NCI-H2081 (cell line): ENCODE results near the gene NPEPPS.

Experiments
- DNase-seq, 2 experiments: peaks; one replicate each; lab custom pipeline; 2025; lab: John Stamatoyannopoulos, UW

NPEPPS gene

GRCh38 chr17:47628014-47628566 lies 97.2 kb downstream of the NPEPPS start:
- DNase-seq: no peak

GRCh38 chr17:47629826-47630225 lies 98.9 kb downstream of the NPEPPS start:
- no peak for DNase-seq

GRCh38 chr17:47630614-47631013 lies 99.7 kb downstream of the NPEPPS start:
- DNase-seq: no peak

GRCh38 chr17:47632991-47633390 lies 102.1 kb downstream of the NPEPPS start:
- no peak for DNase-seq

GRCh38 chr17:47633996-47634395 lies 103.1 kb downstream of the NPEPPS start:
- no peak for DNase-seq

- no peak for DNase-seq
Observed at GRCh38 chr17:47634870-47635269, 104.0 kb downstream of the NPEPPS start.

GRCh38 chr17:47635734-47636133 lies 104.8 kb downstream of the NPEPPS start:
- DNase-seq: no peak

GRCh38 chr17:47636273-47637030 lies 105.5 kb downstream of the NPEPPS start:
- no peak for DNase-seq

GRCh38 chr17:47638903-47639302 lies 108.0 kb downstream of the NPEPPS start:
- DNase-seq: no peak

- no peak for DNase-seq
Observed at GRCh38 chr17:47640076-47640475, 109.2 kb downstream of the NPEPPS start.

- DNase-seq: no peak
Observed at GRCh38 chr17:47641202-47641601, 110.3 kb downstream of the NPEPPS start.

- no peak for DNase-seq
Observed at GRCh38 chr17:47643116-47643515, 112.2 kb downstream of the NPEPPS start.

GRCh38 chr17:47644324-47644723 lies 113.4 kb downstream of the NPEPPS start:
- DNase-seq: no peak

GRCh38 chr17:47649153-47649971 lies 118.5 kb downstream of the NPEPPS start, which contains the start of gene KPNB1:
KPNB1 (plus strand) TSS chr17:47649919; CDS start chr17:47650245, 326 bp downstream.
- peak; percentile 100 for DNase-seq

- no peak for DNase-seq
Observed at GRCh38 chr17:47649972-47650524, 119.1 kb downstream of the NPEPPS start.

GRCh38 chr17:47650525-47651522 lies 119.9 kb downstream of the NPEPPS start:
- DNase-seq: peak; percentile 98 to 99

- no peak for DNase-seq
Observed at GRCh38 chr17:47651704-47652103, 120.8 kb downstream of the NPEPPS start.

- no peak for DNase-seq
Observed at GRCh38 chr17:47652570-47652969, 121.7 kb downstream of the NPEPPS start.

GRCh38 chr17:47653442-47653841 lies 122.5 kb downstream of the NPEPPS start:
- DNase-seq: no peak

- no peak for DNase-seq
Observed at GRCh38 chr17:47654991-47655390, 124.1 kb downstream of the NPEPPS start.

GRCh38 chr17:47660064-47660492 lies 129.2 kb downstream of the NPEPPS start:
- DNase-seq: no peak
